GM12873 (cell line): ENCODE data around the gene B4GALNT1.

Source experiments
- CTCF ChIP-seq: IDR thresholded peaks from 2 replicates; pipeline ENCODE4 v1.5.1; 2012; ENCODE audit warnings: low read depth, mild to moderate bottlenecking, moderate library complexity, low read length, control low read depth; ENCODE audit not compliant: insufficient read depth; ENCODE audit errors: missing control alignments

The B4GALNT1 gene

GRCh38 chr12:57632958-57633840 lies at the start of gene B4GALNT1:
Gene B4GALNT1 (minus strand): TSS chr12:57633201. CDS start chr12:57632132, 1,069 bp downstream.
- TF ChIP-seq CTCF, result peak; percentile 81

GRCh38 chr12:57679697-57680096 lies 46.7 kb upstream of the B4GALNT1 start:
- no peak for TF ChIP-seq CTCF

GRCh38 chr12:57674691-57675090 lies 41.7 kb upstream of the B4GALNT1 start:
- TF ChIP-seq CTCF, result no peak

GRCh38 chr12:57672801-57673200 lies 39.8 kb upstream of the B4GALNT1 start:
- TF ChIP-seq CTCF, result no peak

GRCh38 chr12:57666897-57667296 lies 33.9 kb upstream of the B4GALNT1 start:
- TF ChIP-seq CTCF, result no peak

- TF ChIP-seq CTCF, result no peak
These were observed 28.4 kb upstream of the B4GALNT1 start for GRCh38 chr12:57661376-57661775.

GRCh38 chr12:57658890-57659289 lies 25.9 kb upstream of the B4GALNT1 start:
- no peak for TF ChIP-seq CTCF
